ENCODE measurements around the gene LILRB5. TPM values are rescaled to one million over a fixed set of nuclear protein-coding genes. Genes with fewer than 3 reads are reported as not detected.

Gene LILRB5
- total and polyA plus RNA-seq, 9 of the 15 experiments (the other 6 are each of a cell fraction or from before 2014, with no cell fraction given): not detected

DNA sequence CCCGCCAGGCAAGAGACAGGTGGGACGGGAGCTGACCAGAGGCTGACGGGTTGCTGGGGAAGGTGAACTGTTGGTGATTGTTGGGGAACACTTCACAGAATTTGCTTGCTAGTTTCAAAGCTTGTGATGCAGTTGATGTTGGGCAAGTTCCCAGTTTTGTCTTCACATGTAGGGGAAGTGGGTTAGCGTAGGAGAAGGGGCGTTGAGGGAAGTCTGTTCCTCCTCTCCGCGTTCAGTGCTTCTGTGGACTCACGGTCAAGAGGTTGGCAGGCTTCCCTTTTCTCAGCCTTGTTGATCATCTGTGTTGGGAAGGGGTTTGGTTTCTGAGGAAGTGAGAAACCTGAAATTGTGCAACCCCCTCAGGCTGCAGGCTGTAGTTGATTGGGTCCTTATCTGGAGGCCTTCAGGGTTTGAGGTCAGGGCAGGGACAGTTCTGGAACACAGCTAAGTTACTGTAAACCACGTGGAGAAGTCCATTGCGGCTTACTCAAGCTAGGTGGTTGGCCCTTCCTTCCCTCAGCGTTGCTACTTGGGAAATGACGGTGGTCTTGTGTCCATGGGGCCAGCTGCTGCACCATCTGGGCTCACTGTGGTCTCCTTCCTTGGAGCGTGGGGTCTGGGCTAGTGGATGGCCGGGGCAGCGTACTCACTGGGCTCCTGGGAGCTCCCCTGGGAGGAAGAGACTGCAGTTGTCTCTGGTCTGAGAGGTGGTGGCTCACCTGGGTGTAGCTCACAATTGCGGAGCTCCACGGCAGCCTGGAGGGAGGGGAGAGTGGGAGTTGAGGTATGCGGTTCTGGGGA lies 48.9 kb downstream of the LILRB5 start:
- in situ Hi-C loops (cut with MboI) (no loop called here), intact Hi-C loops (cut with micrococcal nuclease) (loop anchor here (2.0 kb wide), 1 partner anchor 19 kb away; the partner anchor contains the start of gene MBOAT7)
- peak overlapping the region; percentile 3; the same call in 1 of the 2 replicates for H3K4me3 ChIP-seq
- no TSS peak for BruUV-seq (replicated peaks)
- FAIRE-seq (peak; percentile 91), ATAC-seq (peak; percentile 74), DNase-seq (ENCODE audit: extremely low read depth in 1 of 4, low spot score in 3 of 4) (peak; percentile 44 to 94 (median 66))
- H3K4me1 ChIP-seq (replicated peaks in 1 of 2; ENCODE audit: control insufficient read depth in 2 of 2, insufficient read depth in 2 of 2, low read length in 2 of 2): peaks cover 69 to 73% of the 10 kb centered on the region in 2 experiments
- peak overlapping the region; percentile 89 for H3K4me2 ChIP-seq (ENCODE audit: insufficient read depth, low read length)
- H3K27me3 ChIP-seq (ENCODE audit: control insufficient read depth in 2 of 2, insufficient read depth in 2 of 2, low read length in 2 of 2): no peaks in the 10 kb centered on the region
- H2AFZ ChIP-seq (ENCODE audit: low read depth, low read length): no peak overlapping the region
- peaks cover 23% of the 10 kb centered on the region for H3K9me1 ChIP-seq (ENCODE audit: control insufficient read depth, insufficient read depth, low read length)
- CTCF ChIA-PET (ENCODE audit: low intra/inter-chr PET ratio): no interaction called here
- no peaks in the 10 kb centered on the region for H3K9me3 ChIP-seq (replicated peaks; ENCODE audit: control insufficient read depth, insufficient read depth, low read depth, low read length)
- peaks cover 76% of the 10 kb centered on the region for H4K20me1 ChIP-seq (replicated peaks; ENCODE audit: control insufficient read depth, insufficient read depth, low read length)
- H3K27ac ChIP-seq (ENCODE audit: extremely low read depth, low read depth, low read length): peak overlapping the region; percentile 89
- 8% methylated on average over 18 of the region's 18 CpGs for whole genome bisulfite sequencing (ENCODE audit: insufficient coverage, low coverage, missing lambda C conversion rate)
- H3K9ac ChIP-seq (ENCODE audit: insufficient read depth in 1 of 2, low read depth in 2 of 2, low read length in 2 of 2): peak overlapping the region; percentile 66 to 90
- H3K79me2 ChIP-seq (ENCODE audit: control insufficient read depth, insufficient read depth, low read length): peaks cover 76% of the 10 kb centered on the region
- POLR2A ChIA-PET: interaction anchor here (0.7 to 7.0 kb wide), 10 partner anchors 7 to 111 kb away, joined by 3 to 66 read pairs (median 4); partner anchors contain the start of genes CNOT3, MBOAT7, RPS9 and TSEN34
- peaks cover 68% of the 10 kb centered on the region for H3K36me3 ChIP-seq (ENCODE audit: control insufficient read depth, insufficient read depth, low read length)
- TF ChIP-seq TAF7 (tag; IDR thresholded peaks at IDR 0.05) (no peak), ZFX (CRISPR knock-in tag; IDR thresholded peaks at IDR 0.05) (peak; percentile 84), KLF6 (CRISPR knock-in tag; IDR thresholded peaks at IDR 0.05; ENCODE audit: borderline replicate concordance) (no peak), RBM17 (IDR thresholded peaks at IDR 0.05; ENCODE audit: borderline replicate concordance, low read depth, low read length) (no peak), SREBF2 (CRISPR knock-in tag; IDR thresholded peaks at IDR 0.05) (no peak), RFX7 (CRISPR knock-in tag; IDR thresholded peaks at IDR 0.05) (no peak), ZNF57 (CRISPR knock-in tag; IDR thresholded peaks at IDR 0.05) (no peak; the same call in none of the 2 replicates), E2F5 (CRISPR knock-in tag; IDR thresholded peaks at IDR 0.05) (peak; percentile 67; the same call in 1 of the 2 replicates), ZNF124 (CRISPR knock-in tag; IDR thresholded peaks at IDR 0.05) (no peak), KLF16 (IDR thresholded peaks at IDR 0.05) (peak; percentile 91), ZNF212 (CRISPR knock-in tag; IDR thresholded peaks at IDR 0.05) (no peak), POLR2H (tag; IDR thresholded peaks at IDR 0.05; ENCODE audit: low read depth) (peak; percentile 32; the same call in 1 of the 2 replicates), SIN3A (IDR thresholded peaks at IDR 0.05; ENCODE audit: borderline replicate concordance in 2 of 2, control insufficient read depth in 1 of 2, low read depth in 2 of 2, low read length in 2 of 2) (peak; percentile 55 to 72; a peak in 2 of 4 replicates), PTTG1 (tag; IDR thresholded peaks at IDR 0.05; ENCODE audit: low read depth) (no peak), ZNF232 (CRISPR knock-in tag; IDR thresholded peaks at IDR 0.05) (no peak), RNF2 (IDR thresholded peaks at IDR 0.05) (peak; percentile 97), ZNF449 (CRISPR knock-in tag; IDR thresholded peaks at IDR 0.05) (0 out of 2 replicates have a peak, but pooled peaks have one; percentile 41), SMC3 (conservative IDR thresholded peaks at IDR 0.05; ENCODE audit: insufficient read depth, low read depth, low read length) (no peak), HEY1 (CRISPR knock-in tag; IDR thresholded peaks at IDR 0.05; ENCODE audit: borderline replicate concordance) (peak; percentile 25; the same call in 1 of the 2 replicates)
- TF ChIP-seq, protein P1, sequence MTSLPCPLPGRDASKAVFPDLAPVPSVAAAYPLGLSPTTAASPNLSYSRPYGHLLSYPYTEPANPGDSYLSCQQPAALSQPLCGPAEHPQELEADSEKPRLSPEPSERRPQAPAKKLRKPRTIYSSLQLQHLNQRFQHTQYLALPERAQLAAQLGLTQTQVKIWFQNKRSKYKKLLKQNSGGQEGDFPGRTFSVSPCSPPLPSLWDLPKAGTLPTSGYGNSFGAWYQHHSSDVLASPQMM (CRISPR knock-in tag; IDR thresholded peaks at IDR 0.05): no peak
